Globus pallidus (tissue), 1 donor: ENCODE measurements around the gene LDHD.

Experiments
- DNase-seq: peaks from one replicate; pipeline ENCODE4 v3.0.0-alpha.2; 2015; ENCODE audit warnings: low spot score

Gene LDHD

DNA sequence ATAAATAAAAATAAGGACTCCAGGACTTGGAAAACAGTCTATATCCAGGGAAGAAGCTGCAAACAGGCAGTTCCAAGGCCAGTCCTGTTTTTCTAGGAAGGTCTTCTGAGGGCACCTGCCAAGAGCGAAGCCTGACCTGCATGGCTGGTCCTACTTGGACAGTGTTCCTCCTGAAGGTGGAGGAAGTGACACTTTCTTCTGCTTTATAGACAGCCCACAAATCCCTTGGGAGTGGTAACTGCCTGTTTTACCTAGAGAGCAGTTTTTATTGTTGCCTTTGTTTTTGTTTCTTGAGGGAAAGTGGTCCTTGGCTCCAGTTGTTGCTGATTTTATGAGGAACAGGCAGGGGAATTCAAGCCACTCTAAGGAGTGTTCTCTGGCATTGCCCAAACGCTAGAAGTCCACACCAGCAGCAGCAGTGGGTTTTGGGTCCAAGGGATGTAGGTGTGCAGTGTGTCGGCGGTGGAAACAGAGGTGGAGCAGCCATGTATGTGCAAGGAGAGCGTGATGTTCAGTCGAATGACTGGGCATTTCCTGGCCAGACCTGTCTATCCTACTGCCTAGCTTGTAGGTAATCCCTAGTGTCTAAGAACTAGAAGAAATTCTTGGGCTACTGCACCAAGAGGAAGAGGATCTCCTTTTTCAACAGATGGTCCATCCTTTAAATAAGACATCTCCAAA is 35.3 kb downstream of the LDHD start:
- DNase-seq, result no peak

- no peak for DNase-seq
These were observed 36.2 kb downstream of the LDHD start for GRCh38 chr16:75080205-75081029.

GRCh38 chr16:75079346-75079926 is 37.1 kb downstream of the LDHD start:
- no peak for DNase-seq

DNA sequence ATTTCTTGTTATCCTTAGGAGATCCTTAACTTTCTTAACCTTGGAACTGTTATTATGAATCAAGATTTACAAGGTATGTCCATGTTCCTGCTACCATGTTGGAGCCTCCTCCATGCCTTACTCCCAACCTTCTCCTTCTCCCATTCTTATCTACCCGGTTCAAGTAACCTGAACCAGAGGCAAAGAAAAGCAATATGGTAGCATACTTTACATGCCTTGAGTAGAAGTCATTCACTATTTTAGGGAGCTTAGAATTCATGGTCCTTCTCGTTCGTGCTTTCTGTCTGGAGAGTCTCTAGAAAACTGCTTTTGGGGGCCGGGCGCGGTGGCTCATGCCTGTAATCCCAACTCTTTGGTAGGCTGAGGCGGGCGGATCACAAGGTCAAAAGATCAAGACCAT is 37.7 kb downstream of the LDHD start:
- no peak for DNase-seq

GRCh38 chr16:75075688-75076268 is 40.8 kb downstream of the LDHD start:
- no peak for DNase-seq

DNA sequence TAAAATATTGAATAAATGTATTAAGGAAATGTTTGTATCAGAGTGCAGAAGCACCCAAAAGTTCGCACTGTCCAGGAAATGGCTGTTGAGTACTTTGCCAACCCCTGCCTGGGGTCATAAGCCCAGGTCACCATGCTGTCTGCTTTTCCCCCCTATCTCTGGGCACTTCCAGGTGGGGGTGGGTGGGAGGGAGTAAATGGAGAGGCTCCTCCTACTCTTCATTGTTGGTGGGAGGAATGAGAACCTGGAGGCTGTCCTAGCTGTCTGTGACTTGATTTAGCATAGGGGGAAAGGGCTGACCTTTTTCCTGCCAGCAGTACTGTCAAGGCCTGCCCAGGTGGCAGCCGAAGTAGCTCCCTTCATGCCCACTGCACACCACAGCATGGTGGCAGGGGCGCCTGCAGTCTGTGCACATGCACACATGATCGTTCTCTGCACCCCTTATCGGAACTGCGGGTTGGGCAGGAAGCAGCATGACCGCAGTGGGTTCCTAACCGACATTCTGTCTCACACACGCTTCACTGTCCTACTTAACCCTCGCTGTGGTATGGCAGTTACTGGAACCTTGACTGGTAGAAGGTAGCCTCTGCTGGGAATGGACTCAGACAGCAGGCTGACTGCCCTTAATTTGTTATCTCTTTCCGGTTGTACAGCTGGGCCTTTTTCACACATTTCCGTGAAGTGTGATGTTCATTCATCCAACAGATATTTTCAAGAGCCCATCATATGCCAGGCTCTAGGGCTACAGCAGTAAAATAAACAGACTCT is 41.5 kb downstream of the LDHD start:
- no peak for DNase-seq

DNA sequence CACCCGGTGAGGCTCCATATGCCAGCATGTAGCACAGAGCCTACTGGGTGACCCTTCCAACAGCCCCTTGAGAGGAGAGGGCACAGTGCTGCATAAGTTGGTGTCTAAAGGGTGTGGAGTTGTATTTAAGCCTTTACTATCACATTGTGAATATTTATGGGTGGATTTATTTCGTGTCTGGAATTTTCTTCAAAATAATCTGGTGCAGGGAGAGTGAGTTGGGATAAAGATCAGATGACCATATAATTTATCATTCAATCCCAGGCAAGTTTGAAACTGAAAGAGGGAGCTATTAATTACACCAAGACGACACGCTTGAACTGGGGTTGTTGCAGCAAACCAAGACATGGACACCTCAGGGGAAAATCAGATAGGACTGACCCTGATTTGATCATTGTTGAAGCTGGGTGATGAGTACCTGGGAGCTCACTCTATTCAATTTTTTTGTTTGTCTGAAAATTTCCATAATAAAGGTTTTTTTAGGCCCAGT is 42.2 kb downstream of the LDHD start:
- DNase-seq, result no peak

DNA sequence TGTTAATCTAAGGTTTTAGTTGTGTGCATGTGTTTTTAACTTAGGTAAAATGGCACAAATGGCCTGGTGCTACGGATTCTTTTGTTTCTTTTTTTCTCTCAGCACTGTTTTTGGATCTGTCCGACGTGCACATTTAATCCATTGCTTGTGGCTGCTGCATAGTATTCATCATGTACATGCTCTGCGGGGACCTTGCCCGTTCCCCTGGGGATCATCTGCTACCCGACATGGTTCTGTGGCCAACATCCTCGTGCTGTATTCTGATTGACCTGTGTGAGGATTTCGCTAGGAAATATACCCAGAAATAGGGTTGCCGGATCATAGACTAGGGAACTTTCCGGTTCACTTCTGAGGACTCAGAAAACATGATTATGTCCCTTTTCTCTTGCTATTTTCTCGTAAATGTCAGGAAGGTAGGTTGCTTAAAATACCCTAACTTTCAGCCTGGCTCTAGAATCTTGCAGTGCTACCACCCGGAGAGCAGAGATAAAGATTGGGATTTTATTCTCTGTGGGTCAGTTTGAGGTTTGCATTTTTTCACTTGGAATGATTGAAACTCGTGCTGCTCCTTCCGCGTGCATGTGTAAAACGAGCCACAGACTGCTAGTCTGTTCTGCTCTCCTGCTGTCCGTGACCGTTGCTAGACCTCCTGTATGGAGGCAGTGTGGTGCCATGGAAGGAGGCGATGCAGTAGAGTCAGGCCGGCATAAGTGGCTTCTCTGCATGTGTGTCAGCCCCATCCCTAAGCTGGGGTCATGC is 42.9 kb downstream of the LDHD start:
- no peak for DNase-seq

DNA sequence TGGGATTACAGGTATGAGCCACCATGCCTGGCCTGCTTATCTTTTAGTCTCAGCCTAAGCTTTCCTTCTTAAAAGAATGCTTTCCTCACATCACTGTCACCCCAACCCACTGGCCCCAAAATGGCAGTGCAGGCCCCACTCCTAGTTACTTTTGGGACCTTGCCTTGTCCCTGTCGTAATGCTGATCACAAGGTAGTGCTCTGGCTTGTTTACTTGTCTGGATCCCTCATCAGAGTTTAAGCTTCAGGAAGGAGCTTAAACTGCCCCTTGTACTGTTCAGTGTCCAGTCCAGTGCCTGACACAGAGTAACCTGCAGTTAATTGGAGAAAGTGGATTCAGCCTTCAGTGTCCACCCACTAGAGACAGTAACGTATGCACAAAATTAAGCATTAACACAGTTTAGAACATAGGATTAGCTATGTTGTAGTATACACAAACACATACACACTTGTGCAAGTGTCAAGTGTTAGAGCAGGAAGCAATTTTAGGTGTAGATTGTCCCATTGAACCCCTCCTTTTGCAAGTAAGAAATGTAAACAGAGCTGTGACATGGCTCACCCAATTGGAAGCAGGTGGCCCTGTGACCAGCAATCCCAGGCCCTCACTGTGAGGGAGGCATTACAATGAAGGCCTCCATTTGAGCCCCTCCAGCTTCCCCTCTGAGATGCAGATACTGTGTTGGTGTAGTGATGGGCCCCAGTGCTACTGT is 44.2 kb downstream of the LDHD start:
- DNase-seq, result no peak

DNA sequence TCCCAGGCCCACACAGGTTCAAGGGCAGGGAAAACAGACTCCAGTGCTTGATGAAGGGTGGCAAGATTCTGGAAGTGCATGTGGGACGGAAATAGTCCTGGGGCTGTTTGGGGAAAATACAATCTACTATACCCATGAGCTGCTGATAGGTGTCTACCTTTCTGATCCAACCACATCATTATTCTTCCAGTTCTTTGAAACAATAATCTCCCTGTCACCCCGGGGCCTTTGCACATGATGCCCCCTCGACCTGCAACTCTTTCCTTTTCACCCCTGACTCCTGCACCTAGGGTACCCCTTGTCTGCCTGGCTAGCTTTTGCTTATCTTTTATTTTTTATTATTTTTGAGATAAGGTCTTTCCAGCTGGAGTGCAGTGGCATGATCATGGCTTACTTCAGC is 45.0 kb downstream of the LDHD start:
- DNase-seq, result no peak

- DNase-seq, result peak; percentile 75
These were observed 46.4 kb downstream of the LDHD start for GRCh38 chr16:75070012-75070841.

DNA sequence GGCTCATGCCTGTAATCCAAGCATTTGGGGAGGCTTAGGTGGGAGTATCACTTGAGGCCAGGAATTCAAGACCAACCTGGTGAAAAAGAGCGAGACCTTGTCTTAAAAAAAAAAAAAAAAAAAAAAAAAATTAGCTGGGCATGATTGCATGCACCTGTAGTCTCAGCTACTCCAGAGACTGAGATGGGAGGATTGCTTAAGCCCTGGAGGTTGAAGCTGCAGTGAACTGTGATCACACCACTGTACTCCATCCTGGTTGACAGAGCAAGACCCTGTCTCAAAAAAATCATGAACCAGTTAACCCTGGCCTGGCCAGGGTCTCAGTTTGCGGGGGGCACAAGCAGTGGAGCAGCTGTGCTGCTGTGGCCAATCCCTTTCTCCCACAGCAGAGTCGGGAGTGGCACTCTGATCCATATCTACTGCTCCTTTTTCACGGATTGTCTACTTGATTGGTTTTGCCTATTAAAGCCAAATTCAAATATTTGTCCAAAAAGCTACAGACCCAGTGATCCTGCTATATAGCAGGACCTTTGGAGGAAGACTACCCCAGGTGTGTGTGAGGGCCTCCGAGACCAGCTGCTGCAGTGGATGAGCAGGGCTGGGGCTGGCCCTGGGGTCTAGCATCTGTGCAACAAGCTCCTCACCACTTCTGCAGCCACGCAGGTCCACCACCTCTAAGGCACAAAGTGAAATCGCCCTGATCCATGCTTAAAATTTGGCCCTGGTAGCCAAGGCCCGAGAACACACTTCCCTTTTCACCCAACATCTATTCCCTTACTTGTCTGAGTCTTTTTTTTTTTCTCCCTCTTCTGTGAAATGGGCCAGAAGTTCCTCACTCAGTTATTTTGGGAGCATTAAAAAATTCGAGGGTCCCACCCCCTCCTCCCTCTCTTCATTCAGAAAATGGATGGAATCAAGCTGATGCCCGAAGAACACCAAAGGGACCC is 48.2 kb downstream of the LDHD start:
- no peak for DNase-seq

DNA sequence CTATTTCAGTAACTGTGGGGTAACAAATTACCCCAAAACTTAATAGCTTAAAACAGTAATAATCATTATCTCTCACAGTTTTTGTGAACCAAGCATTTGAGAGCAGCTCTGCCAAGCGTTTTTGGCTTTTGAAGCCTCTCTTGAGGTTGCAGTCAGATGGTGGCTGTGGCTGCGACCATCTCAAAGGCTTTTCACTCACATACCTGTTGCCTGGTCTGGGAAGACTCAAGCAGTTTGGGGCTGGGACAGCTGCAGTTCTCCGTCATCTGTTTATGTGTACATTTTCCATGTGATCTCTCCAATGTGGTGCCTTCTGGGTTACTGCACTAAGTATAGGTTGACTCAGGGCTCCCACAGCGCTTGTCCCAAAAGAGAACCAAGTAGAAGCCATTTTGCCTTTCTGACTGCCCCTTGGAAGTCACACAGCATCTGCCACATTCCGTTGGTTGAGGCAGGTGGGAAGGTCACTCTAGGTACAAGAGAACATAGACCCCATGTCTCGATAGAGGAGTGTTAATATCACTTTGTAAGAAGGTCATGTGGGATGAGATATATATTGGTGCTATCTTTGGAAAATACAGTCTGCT is 49.6 kb downstream of the LDHD start:
- DNase-seq, result no peak

GRCh38 chr16:75065521-75066149 is 50.9 kb downstream of the LDHD start:
- no peak for DNase-seq

DNA sequence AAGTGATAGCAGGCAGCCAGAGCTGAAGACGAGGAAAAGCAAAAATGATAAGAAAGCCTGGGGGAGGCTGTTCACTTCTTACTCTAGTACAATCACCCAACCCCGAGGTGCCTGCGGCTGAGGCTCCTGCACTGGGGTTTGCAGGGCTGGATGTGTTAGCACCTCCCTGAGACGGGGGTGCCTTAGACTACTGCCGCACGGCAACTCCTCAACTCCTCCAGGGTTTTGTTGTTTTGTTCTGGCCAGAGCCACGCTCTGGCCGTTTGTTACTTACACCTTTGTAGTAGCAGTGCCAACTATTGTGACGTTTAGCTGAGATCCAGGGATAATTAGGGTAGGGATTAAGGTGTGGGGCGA is 51.5 kb downstream of the LDHD start:
- DNase-seq, result no peak

GRCh38 chr16:75064403-75065148 is 52.0 kb downstream of the LDHD start:
- DNase-seq, result no peak

DNA sequence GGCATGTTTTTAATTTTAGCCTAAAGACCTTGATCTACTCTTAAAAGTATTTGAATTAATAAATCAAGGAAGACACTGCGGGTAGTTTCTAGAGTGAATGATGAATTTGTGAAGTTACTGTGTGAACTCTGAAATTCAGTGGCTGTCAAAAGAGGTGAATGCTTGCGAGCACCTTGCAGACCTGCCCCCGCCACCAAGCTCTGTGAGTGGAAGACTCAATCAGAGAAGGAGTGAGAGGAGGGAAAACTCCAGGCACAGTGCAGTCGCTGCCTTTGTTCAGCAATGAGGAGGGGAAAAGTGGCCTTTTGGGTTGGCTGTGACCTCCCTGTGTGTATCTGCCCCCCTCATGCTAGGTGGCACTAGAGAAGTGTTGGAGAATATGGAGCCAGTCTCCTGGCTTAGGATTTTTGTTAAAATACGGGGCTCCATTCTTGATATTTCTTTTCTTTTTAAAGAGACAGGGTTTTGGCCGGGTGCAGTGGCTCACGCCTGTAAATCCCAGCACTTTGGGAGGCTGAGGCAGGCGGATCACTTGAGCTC is 53.0 kb downstream of the LDHD start:
- no peak for DNase-seq
